ENCODE results near the gene SENP1.

GRCh38 chr12:48007206-48007605 lies 98.7 kb downstream of the SENP1 start:
- TF ChIP-seq, protein P1, sequence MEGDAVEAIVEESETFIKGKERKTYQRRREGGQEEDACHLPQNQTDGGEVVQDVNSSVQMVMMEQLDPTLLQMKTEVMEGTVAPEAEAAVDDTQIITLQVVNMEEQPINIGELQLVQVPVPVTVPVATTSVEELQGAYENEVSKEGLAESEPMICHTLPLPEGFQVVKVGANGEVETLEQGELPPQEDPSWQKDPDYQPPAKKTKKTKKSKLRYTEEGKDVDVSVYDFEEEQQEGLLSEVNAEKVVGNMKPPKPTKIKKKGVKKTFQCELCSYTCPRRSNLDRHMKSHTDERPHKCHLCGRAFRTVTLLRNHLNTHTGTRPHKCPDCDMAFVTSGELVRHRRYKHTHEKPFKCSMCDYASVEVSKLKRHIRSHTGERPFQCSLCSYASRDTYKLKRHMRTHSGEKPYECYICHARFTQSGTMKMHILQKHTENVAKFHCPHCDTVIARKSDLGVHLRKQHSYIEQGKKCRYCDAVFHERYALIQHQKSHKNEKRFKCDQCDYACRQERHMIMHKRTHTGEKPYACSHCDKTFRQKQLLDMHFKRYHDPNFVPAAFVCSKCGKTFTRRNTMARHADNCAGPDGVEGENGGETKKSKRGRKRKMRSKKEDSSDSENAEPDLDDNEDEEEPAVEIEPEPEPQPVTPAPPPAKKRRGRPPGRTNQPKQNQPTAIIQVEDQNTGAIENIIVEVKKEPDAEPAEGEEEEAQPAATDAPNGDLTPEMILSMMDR (IDR thresholded peaks at IDR 0.05) = no peak
- no peak for TF ChIP-seq POLR2A (IDR thresholded peaks at IDR 0.05)
